OCI-LY3 (cell line): Measurements from ENCODE around the gene TP53.

ENCODE experiments used
- EZH2phosphoT487 ChIP-seq: fragments of 200-600 bp; shearing (Covaris generic); IDR thresholded peaks from 2 replicates; pipeline ENCODE4 v1.6.1; 2018; ENCODE audit warnings: antibody characterized with exemption, mixed run types, low read depth
- TF ChIP-seq, protein P1 (sequence below): fragments of 200-600, 300-600 bp; sonication (generic); IDR thresholded peaks from 2 replicates; pipeline ENCODE4 v1.5.1; 2014; ENCODE audit warnings: antibody characterized with exemption, low read length, low read depth

GRCh38 chr17:7627250-7628121, 59.8 kb downstream of the TP53 start, which contains the start of gene SAT2:
- no peak for TF ChIP-seq EZH2phosphoT487
- TF ChIP-seq, protein P1, sequence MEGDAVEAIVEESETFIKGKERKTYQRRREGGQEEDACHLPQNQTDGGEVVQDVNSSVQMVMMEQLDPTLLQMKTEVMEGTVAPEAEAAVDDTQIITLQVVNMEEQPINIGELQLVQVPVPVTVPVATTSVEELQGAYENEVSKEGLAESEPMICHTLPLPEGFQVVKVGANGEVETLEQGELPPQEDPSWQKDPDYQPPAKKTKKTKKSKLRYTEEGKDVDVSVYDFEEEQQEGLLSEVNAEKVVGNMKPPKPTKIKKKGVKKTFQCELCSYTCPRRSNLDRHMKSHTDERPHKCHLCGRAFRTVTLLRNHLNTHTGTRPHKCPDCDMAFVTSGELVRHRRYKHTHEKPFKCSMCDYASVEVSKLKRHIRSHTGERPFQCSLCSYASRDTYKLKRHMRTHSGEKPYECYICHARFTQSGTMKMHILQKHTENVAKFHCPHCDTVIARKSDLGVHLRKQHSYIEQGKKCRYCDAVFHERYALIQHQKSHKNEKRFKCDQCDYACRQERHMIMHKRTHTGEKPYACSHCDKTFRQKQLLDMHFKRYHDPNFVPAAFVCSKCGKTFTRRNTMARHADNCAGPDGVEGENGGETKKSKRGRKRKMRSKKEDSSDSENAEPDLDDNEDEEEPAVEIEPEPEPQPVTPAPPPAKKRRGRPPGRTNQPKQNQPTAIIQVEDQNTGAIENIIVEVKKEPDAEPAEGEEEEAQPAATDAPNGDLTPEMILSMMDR = no peak
